ENCODE measurements around the gene DNAH2.

DNA sequence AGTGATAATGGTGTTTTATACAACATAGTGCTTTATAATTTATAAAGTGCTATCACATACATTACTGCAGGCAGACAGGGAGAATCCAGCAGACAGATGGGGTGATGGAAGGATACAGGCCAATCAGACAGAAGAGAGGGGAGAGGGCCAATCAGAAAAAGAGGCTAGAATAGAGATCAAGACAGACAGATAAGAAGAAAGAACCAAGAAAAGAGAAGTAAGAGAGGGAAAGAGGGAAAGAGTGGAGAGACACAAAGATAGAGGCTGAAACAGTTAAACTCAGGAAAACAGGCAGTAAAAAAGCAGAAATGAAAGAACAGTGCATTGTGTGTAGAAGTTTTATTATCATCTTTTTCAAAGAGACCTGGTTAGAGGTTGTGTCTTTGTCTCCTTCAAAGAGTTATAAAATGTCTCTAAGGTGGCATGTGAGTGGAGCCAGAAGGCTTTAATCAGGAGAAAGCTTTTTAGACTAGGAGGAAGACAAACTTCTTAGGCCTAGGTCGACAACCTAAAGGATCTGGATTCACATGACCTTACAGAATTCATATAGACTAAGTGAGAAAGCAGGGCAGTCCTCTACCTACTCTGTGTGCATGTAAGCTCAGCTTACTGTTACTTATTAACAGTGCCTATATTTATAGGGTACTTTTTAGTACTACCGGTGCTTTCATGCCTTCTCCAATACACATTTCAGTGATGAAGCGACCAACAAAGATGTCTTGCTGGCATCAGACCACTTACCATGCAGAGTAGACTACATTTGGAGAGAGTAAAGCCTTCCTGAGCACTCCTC is 162.7 kb downstream of the DNAH2 start:
- TF ChIP-seq, protein P1, sequence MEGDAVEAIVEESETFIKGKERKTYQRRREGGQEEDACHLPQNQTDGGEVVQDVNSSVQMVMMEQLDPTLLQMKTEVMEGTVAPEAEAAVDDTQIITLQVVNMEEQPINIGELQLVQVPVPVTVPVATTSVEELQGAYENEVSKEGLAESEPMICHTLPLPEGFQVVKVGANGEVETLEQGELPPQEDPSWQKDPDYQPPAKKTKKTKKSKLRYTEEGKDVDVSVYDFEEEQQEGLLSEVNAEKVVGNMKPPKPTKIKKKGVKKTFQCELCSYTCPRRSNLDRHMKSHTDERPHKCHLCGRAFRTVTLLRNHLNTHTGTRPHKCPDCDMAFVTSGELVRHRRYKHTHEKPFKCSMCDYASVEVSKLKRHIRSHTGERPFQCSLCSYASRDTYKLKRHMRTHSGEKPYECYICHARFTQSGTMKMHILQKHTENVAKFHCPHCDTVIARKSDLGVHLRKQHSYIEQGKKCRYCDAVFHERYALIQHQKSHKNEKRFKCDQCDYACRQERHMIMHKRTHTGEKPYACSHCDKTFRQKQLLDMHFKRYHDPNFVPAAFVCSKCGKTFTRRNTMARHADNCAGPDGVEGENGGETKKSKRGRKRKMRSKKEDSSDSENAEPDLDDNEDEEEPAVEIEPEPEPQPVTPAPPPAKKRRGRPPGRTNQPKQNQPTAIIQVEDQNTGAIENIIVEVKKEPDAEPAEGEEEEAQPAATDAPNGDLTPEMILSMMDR (IDR thresholded peaks at IDR 0.05) = no peak
- TF ChIP-seq POLR2AphosphoS5 (IDR thresholded peaks at IDR 0.05) (no peak), POLR2A (IDR thresholded peaks at IDR 0.05) (no peak)

Data from prostate gland (tissue), 2 donors.